ENCODE measurements around the gene MCM3.

The MCM3 gene

GRCh38 chr6:52284460-52285176, at the start of gene MCM3 (continued):
- TF ChIP-seq BCL11B (tag by site-specific recombination; IDR thresholded peaks at IDR 0.05; ENCODE audit: low read depth) (no peak), ZFP41 (tag by site-specific recombination; IDR thresholded peaks at IDR 0.05; ENCODE audit: borderline replicate concordance) (no peak)

- Histone ChIP-seq H3K36me3 (ENCODE audit: control insufficient read depth in 2 of 2, insufficient read depth in 1 of 2, low read length in 2 of 2) (no peaks in the 10 kb centered on the region), H3K27ac (ENCODE audit: extremely low read depth, low read depth, low read length) (no peak overlapping the region), H3K4me3 (ENCODE audit: low read depth, low read length) (no peak overlapping the region), H3K9me3 (ENCODE audit: control insufficient read depth, insufficient read depth, low read depth, low read length) (no peaks in the 10 kb centered on the region), H3K4me1 (ENCODE audit: control insufficient read depth, insufficient read depth, low read length) (peaks cover 6% of the 10 kb centered on the region)
- POLR2A ChIA-PET: interaction anchor here (1.1 to 1.7 kb wide), 3 partner anchors 19 to 49 kb away, joined by 3 to 4 read pairs (median 3); partner anchors contain the start of genes MCM3 and PAQR8
- CTCF ChIA-PET: interaction anchor here (0.9 to 1.0 kb wide), 2 partner anchors 70 to 270 kb away, joined by 3 read pairs; no protein-coding TSS in a partner anchor
- TF ChIP-seq ZNF768 (tag by site-specific recombination; IDR thresholded peaks at IDR 0.05) (no peak), ZNF394 (tag by site-specific recombination; IDR thresholded peaks at IDR 0.05; ENCODE audit: borderline replicate concordance) (0 out of 2 replicates have a peak, but pooled peaks have one; percentile 23), ZNF513 (tag by site-specific recombination; IDR thresholded peaks at IDR 0.05) (0 out of 2 replicates have a peak, but pooled peaks have one; percentile 21), ZBTB1 (tag by site-specific recombination; IDR thresholded peaks at IDR 0.05) (no peak)
These were observed 49.3 kb upstream of the MCM3 start for GRCh38 chr6:52333840-52334200.

GRCh38 chr6:52331793-52332457, 47.4 kb upstream of the MCM3 start:
- H3K9me3 ChIP-seq (ENCODE audit: control insufficient read depth, insufficient read depth, low read depth, low read length): no peaks in the 10 kb centered on the region
- H3K27ac ChIP-seq (ENCODE audit: extremely low read depth, low read depth, low read length): no peak overlapping the region
- no peaks in the 10 kb centered on the region for H3K36me3 ChIP-seq (ENCODE audit: control insufficient read depth in 2 of 2, insufficient read depth in 1 of 2, low read length in 2 of 2)
- ChIA-PET POLR2A (interaction anchor here (2.1 kb wide), 1 partner anchor 30 kb away, joined by 5 read pairs; the partner anchor contains the start of gene PAQR8), CTCF (interaction anchor here (1.5 to 1.6 kb wide), 3 partner anchors 11 to 21 kb away, joined by 3 to 9 read pairs (median 4); no protein-coding TSS in a partner anchor)
- TF ChIP-seq ZBTB20 (tag by site-specific recombination; IDR thresholded peaks at IDR 0.05): no peak
- peak; percentile 89 for TF ChIP-seq PRDM4 (tag by site-specific recombination; IDR thresholded peaks at IDR 0.05)
- peak; percentile 89 for TF ChIP-seq OSR2 (tag by site-specific recombination; IDR thresholded peaks at IDR 0.05)
- no peak for TF ChIP-seq WT1 (tag by site-specific recombination; IDR thresholded peaks at IDR 0.05)
- peak; percentile 33; the same call in 1 of the 2 replicates for TF ChIP-seq PRDM6 (tag by site-specific recombination; IDR thresholded peaks at IDR 0.05)
- 0 out of 2 replicates have a peak, but pooled peaks have one; percentile 40 for TF ChIP-seq YY1 (tag by site-specific recombination; IDR thresholded peaks at IDR 0.05)
- TF ChIP-seq ZNF600 (tag by site-specific recombination; IDR thresholded peaks at IDR 0.05): peak; percentile 26; the same call in 1 of the 2 replicates
- peak; percentile 97 for TF ChIP-seq SP7 (tag by site-specific recombination; IDR thresholded peaks at IDR 0.05)
- peaks cover 8% of the 10 kb centered on the region for H3K4me1 ChIP-seq (ENCODE audit: control insufficient read depth, insufficient read depth, low read length)
- no peak overlapping the region for H3K4me3 ChIP-seq (ENCODE audit: low read depth, low read length)
